Breast epithelium (tissue), 4 donors: ENCODE results near the gene KRT2. TPM values are rescaled to one million over a fixed set of nuclear protein-coding genes. Genes with fewer than 3 reads are reported as not detected.

Experiments
- DNase-seq, 2 donors: peaks; one replicate each; pipeline ENCODE4 v3.0.0-alpha.2; 2019; ENCODE audit warnings: low spot score in 2 of 2
- H3K27ac ChIP-seq, 2 donors: fragments of 200-600 bp; sonication (generic) in 1 of 2; one replicate each; pipeline ENCODE4 v1.5.1; 2016 to 2019; ENCODE audit warnings: mild to moderate bottlenecking in 1 of 2
- H3K27me3 ChIP-seq, 2 donors: fragments of 200-600 bp; sonication (generic) in 1 of 2; one replicate each; pipeline versions ENCODE4 v1.5.1 to v1.6.0; 2017 to 2019; ENCODE audit warnings: control low read depth in 1 of 2, mild to moderate bottlenecking in 1 of 2
- H3K36me3 ChIP-seq: fragments of 200-600 bp; one replicate; pipeline ENCODE4 v1.5.1; 2019
- H3K4me1 ChIP-seq, 2 donors: fragments of 200-600 bp; sonication (generic); one replicate each; pipeline ENCODE4 v1.5.1; 2016 to 2019; ENCODE audit warnings: control low read depth in 1 of 2
- H3K4me3 ChIP-seq, 3 donors: fragments of 200-600 bp; sonication (generic); 1 replicate in 2 of 3; 2 replicates in 1 of 3; pipeline ENCODE4 v1.5.1; 2016 to 2019; ENCODE audit warnings: mild to moderate bottlenecking in 3 of 3, moderate library complexity in 2 of 3
- H3K9me3 ChIP-seq, 2 donors: fragments of 200-600 bp; sonication (generic) in 1 of 2; one replicate each; pipeline ENCODE4 v1.5.1; 2016 to 2019; ENCODE audit warnings: control low read depth in 1 of 2
- CTCF ChIP-seq, 3 donors: fragments of 450-650 bp; IDR thresholded peaks; one replicate each; pipeline ENCODE4 v1.5.1; 2016 to 2017; ENCODE audit warnings: antibody characterized with exemption in 3 of 3, mild to moderate bottlenecking in 3 of 3, moderate library complexity in 3 of 3
- POLR2A ChIP-seq: fragments of 450-650 bp; IDR thresholded peaks from one replicate; pipeline ENCODE4 v1.6.1; 2016; ENCODE audit warnings: antibody characterized with exemption, mild to moderate bottlenecking, moderate library complexity
- POLR2AphosphoS5 ChIP-seq, 3 donors: sonication (generic); formaldehyde crosslinking; IDR thresholded peaks; one replicate each; pipeline ENCODE4 v1.6.1; 2017; ENCODE audit warnings: antibody characterized with exemption in 3 of 3
- intact Hi-C: fragments of 100-400 bp; cut with DNase I; formaldehyde crosslinking; loops from one replicate; pipeline ENCODE4 v1.15.1; 2023; ENCODE audit warnings: low total_unique reads
- total RNA-seq, 3 donors: library from RNA; depleted of rRNA; stranded (reverse); fragments of >200 nt; gene quantifications; one replicate each; pipeline ENCODE4 v1.1.0, GENCODE V29; 2016

The KRT2 gene
- total RNA-seq, 3 donors from 2014 or later, result not detected

- Histone ChIP-seq H3K4me3 (no peak overlapping the region), H3K36me3 (no peaks in the 10 kb centered on the region), H3K27me3 (no peaks in the 10 kb centered on the region), H3K4me1 (no peaks in the 10 kb centered on the region), H3K9me3 (no peaks in the 10 kb centered on the region), H3K27ac (no peak overlapping the region)
- intact Hi-C loops, result no loop called here
- no peak for DNase-seq
- no peak for TF ChIP-seq POLR2A
- TF ChIP-seq POLR2AphosphoS5 (IDR thresholded peaks at IDR 0.05), result no peak
- no peak for TF ChIP-seq CTCF (IDR thresholded peaks at IDR 0.05)
Measured at GRCh38 chr12:52637299-52637698, 14.7 kb downstream of the KRT2 start.

- H3K27ac ChIP-seq, result no peak overlapping the region
- intact Hi-C loops, result no loop called here
Measured at GRCh38 chr12:52636592-52637258, 15.3 kb downstream of the KRT2 start.

GRCh38 chr12:52636189-52636588, 15.8 kb downstream of the KRT2 start:
- TF ChIP-seq POLR2A (no peak), POLR2AphosphoS5 (IDR thresholded peaks at IDR 0.05) (no peak), CTCF (IDR thresholded peaks at IDR 0.05) (no peak)
- no peaks in the 10 kb centered on the region for H3K27me3 ChIP-seq
- H3K27ac ChIP-seq, result no peak overlapping the region
- no peaks in the 10 kb centered on the region for H3K4me1 ChIP-seq
- H3K4me3 ChIP-seq, result no peak overlapping the region
- H3K36me3 ChIP-seq, result no peaks in the 10 kb centered on the region
- intact Hi-C loops, result no loop called here
- peak in 1 of 2 donors; percentile 7 for DNase-seq
- H3K9me3 ChIP-seq, result no peaks in the 10 kb centered on the region

More at GRCh38 chr12:52636592-52637258, 15.3 kb downstream of the KRT2 start:
- no peaks in the 10 kb centered on the region for H3K4me1 ChIP-seq
- no peaks in the 10 kb centered on the region for H3K9me3 ChIP-seq
- H3K36me3 ChIP-seq, result no peaks in the 10 kb centered on the region
- TF ChIP-seq CTCF (IDR thresholded peaks at IDR 0.05), result no peak
- TF ChIP-seq POLR2AphosphoS5 (IDR thresholded peaks at IDR 0.05), result no peak
- no peak for TF ChIP-seq POLR2A
- DNase-seq, result peak in 1 of 2 donors; percentile 7
- H3K4me3 ChIP-seq, result no peak overlapping the region
- H3K27me3 ChIP-seq, result no peaks in the 10 kb centered on the region

- TF ChIP-seq CTCF (IDR thresholded peaks at IDR 0.05) (no peak), POLR2A (no peak), POLR2AphosphoS5 (IDR thresholded peaks at IDR 0.05) (no peak)
- Histone ChIP-seq H3K9me3 (no peaks in the 10 kb centered on the region), H3K36me3 (no peaks in the 10 kb centered on the region), H3K27me3 (no peaks in the 10 kb centered on the region), H3K27ac (no peak overlapping the region), H3K4me1 (no peaks in the 10 kb centered on the region), H3K4me3 (no peak overlapping the region)
- intact Hi-C loops, result no loop called here
- DNase-seq, result peak; percentile 57 to 73
Measured at GRCh38 chr12:52634266-52635056, 17.6 kb downstream of the KRT2 start.

GRCh38 chr12:52633383-52633782, 18.6 kb downstream of the KRT2 start:
- no peak for TF ChIP-seq POLR2A
- no peak for TF ChIP-seq POLR2AphosphoS5 (IDR thresholded peaks at IDR 0.05)
- no peak for TF ChIP-seq CTCF (IDR thresholded peaks at IDR 0.05)
- intact Hi-C loops, result no loop called here
- H3K9me3 ChIP-seq, result no peaks in the 10 kb centered on the region
- no peak overlapping the region for H3K27ac ChIP-seq
- no peaks in the 10 kb centered on the region for H3K4me1 ChIP-seq
- DNase-seq, result peak in 1 of 2 donors; percentile 2
- H3K4me3 ChIP-seq, result no peak overlapping the region
- H3K27me3 ChIP-seq, result no peaks in the 10 kb centered on the region
- H3K36me3 ChIP-seq, result no peaks in the 10 kb centered on the region
